ENCODE measurements around the gene MNAT1. TPM values are rescaled to one million over a fixed set of nuclear protein-coding genes. Genes with fewer than 3 reads are reported as not detected.

MNAT1 gene
- total RNA-seq, 1 experiment from 2014 or later, result 44.6 TPM

DNA sequence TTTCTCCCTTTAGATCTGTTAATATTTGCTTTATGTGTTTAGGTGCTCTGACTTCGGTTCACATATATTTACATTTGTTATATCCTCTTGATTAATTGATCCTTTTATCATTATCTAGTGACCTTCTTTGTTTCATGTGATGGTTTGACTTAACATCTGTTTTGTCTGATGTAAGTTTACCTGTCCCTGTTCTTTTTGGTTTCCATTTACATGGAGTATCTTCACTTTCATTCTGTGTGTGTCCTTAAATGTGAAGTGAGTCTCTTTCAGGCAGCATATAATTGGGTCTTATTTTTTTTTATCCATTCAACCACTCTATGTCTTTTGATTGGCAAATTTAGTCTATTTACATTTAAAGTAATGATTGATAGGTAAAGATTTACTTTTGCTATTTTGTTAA, 222.1 kb downstream of the MNAT1 start:
- Mint-ChIP-seq H3K4me3 (ENCODE audit: low read depth, unreplicated experiment) (no peak overlapping the region), H3K9me3 (ENCODE audit: low read depth, unreplicated experiment) (peaks cover 14% of the 10 kb centered on the region), H3K4me1 (ENCODE audit: low read depth, unreplicated experiment) (no peaks in the 10 kb centered on the region), H3K36me3 (ENCODE audit: insufficient read depth, unreplicated experiment) (no peaks in the 10 kb centered on the region), H3K27me3 (ENCODE audit: unreplicated experiment) (no peaks in the 10 kb centered on the region), H3K27ac (ENCODE audit: unreplicated experiment) (no peak overlapping the region)
- CTCF ChIA-PET, result no interaction called here
- no TSS peak for BruUV-seq (replicated peaks)
- intact Hi-C loops (cut with micrococcal nuclease; ENCODE audit: unreplicated experiment), result no loop called here
- TF ChIP-seq, protein P1, sequence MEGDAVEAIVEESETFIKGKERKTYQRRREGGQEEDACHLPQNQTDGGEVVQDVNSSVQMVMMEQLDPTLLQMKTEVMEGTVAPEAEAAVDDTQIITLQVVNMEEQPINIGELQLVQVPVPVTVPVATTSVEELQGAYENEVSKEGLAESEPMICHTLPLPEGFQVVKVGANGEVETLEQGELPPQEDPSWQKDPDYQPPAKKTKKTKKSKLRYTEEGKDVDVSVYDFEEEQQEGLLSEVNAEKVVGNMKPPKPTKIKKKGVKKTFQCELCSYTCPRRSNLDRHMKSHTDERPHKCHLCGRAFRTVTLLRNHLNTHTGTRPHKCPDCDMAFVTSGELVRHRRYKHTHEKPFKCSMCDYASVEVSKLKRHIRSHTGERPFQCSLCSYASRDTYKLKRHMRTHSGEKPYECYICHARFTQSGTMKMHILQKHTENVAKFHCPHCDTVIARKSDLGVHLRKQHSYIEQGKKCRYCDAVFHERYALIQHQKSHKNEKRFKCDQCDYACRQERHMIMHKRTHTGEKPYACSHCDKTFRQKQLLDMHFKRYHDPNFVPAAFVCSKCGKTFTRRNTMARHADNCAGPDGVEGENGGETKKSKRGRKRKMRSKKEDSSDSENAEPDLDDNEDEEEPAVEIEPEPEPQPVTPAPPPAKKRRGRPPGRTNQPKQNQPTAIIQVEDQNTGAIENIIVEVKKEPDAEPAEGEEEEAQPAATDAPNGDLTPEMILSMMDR (IDR thresholded peaks at IDR 0.05; ENCODE audit: unreplicated experiment), result no peak
- no peak for DNase-seq

DNA sequence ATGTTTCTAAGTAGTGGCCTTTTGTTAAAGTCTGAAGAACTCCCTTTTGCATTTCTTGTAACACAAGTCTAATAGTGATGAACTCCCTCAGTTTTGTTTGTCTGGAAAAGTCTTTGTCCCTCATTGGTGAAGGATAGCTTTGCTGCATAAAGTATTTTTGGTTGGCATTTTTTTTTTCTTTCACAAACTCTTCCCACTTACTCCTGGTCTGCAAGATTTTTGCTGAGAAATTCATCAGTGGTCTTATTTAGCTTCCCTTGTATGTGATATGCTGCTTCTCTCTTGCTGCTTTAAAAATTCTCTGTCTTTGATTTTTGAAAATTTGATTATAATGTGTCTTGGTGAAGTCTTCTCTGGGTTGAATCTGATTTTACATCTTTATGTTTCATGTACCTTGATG, 223.6 kb downstream of the MNAT1 start:
- TF ChIP-seq, protein P1 (IDR thresholded peaks at IDR 0.05; ENCODE audit: unreplicated experiment), result no peak
- Mint-ChIP-seq H3K4me1 (ENCODE audit: low read depth, unreplicated experiment) (no peaks in the 10 kb centered on the region), H3K27me3 (ENCODE audit: unreplicated experiment) (no peaks in the 10 kb centered on the region), H3K36me3 (ENCODE audit: insufficient read depth, unreplicated experiment) (no peaks in the 10 kb centered on the region), H3K27ac (ENCODE audit: unreplicated experiment) (no peak overlapping the region), H3K4me3 (ENCODE audit: low read depth, unreplicated experiment) (no peak overlapping the region), H3K9me3 (ENCODE audit: low read depth, unreplicated experiment) (peaks cover 14% of the 10 kb centered on the region)
- intact Hi-C loops (cut with micrococcal nuclease; ENCODE audit: unreplicated experiment), result no loop called here
- BruUV-seq (replicated peaks), result no TSS peak
- CTCF ChIA-PET, result no interaction called here
- DNase-seq, result no peak

DNA sequence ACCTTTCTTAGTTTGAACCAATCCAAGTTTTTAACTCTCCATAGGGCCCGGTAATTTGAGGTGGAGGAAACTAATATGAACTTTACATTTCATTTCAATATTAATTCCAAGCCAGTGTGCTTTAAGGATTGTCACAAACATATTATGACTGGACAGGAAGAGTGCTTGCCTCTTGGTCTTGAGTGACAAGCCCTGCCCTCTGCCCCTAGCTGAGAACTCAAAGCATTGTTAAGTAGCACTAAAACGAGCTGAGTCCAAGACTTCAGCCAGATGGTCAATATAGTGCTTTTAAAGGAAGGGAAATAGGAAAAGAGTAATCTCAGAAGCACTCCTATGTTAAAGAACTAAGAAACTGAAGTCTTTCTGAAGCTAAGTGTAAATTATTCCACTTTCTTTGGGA, 229.2 kb downstream of the MNAT1 start:
- no peak for DNase-seq
- H3K4me1 Mint-ChIP-seq (ENCODE audit: low read depth, unreplicated experiment), result no peaks in the 10 kb centered on the region

DNA sequence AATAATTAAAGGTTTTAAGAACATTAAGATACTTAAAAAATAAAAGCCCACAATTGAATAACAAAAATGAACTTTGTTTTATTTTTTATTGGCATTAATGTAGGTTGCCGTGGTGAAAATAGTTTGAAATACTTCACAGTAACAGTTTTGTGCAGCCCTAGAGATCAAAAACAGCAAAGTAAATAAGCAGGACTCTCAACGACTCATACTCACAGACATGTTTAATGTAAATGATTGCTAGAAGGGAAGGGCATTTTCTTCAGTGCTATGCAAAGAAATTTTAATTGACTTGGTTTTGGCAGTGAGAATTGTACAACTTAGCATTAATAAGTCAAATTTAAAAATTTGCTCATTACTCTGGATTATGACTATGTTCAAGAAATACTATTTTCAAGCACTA, 230.3 kb downstream of the MNAT1 start:
- no peak for DNase-seq
- intact Hi-C loops (cut with micrococcal nuclease; ENCODE audit: unreplicated experiment), result loop anchor here (5.0 kb wide), 1 partner anchor 243 kb away; the partner anchor contains the start of gene SIX4
- CTCF ChIA-PET, result no interaction called here
- Mint-ChIP-seq H3K27ac (ENCODE audit: unreplicated experiment) (no peak overlapping the region), H3K27me3 (ENCODE audit: unreplicated experiment) (no peaks in the 10 kb centered on the region), H3K4me1 (ENCODE audit: low read depth, unreplicated experiment) (no peaks in the 10 kb centered on the region), H3K36me3 (ENCODE audit: insufficient read depth, unreplicated experiment) (no peaks in the 10 kb centered on the region), H3K4me3 (ENCODE audit: low read depth, unreplicated experiment) (no peak overlapping the region), H3K9me3 (ENCODE audit: low read depth, unreplicated experiment) (no peaks in the 10 kb centered on the region)
- TF ChIP-seq, protein P1 (IDR thresholded peaks at IDR 0.05; ENCODE audit: unreplicated experiment), result no peak
- BruUV-seq (replicated peaks), result no TSS peak

More for the DNA sequence above, 229.2 kb downstream of the MNAT1 start:
- H3K36me3 Mint-ChIP-seq (ENCODE audit: insufficient read depth, unreplicated experiment), result no peaks in the 10 kb centered on the region
- TF ChIP-seq, protein P1 (IDR thresholded peaks at IDR 0.05; ENCODE audit: unreplicated experiment), result no peak
- no TSS peak for BruUV-seq (replicated peaks)
- intact Hi-C loops (cut with micrococcal nuclease; ENCODE audit: unreplicated experiment), result no loop called here
- CTCF ChIA-PET, result interaction anchor here (1.4 kb wide), 1 partner anchor 9 kb away, joined by 3 read pairs; no protein-coding TSS in a partner anchor
- no peak overlapping the region for H3K27ac Mint-ChIP-seq (ENCODE audit: unreplicated experiment)
- H3K9me3 Mint-ChIP-seq (ENCODE audit: low read depth, unreplicated experiment), result peaks cover 3% of the 10 kb centered on the region
- no peak overlapping the region for H3K4me3 Mint-ChIP-seq (ENCODE audit: low read depth, unreplicated experiment)
- H3K27me3 Mint-ChIP-seq (ENCODE audit: unreplicated experiment), result no peaks in the 10 kb centered on the region
